Astrocyte (in vitro differentiated cells and primary cell): ENCODE data around the gene CDKAL1. TPM values are rescaled to one million over a fixed set of nuclear protein-coding genes. Genes with fewer than 3 reads are reported as not detected.

Experiments
- DNase-seq: peaks from one replicate; pipeline ENCODE4 v3.0.0-alpha.2; 2010; ENCODE audit warnings: low read depth
- FAIRE-seq: peaks from 2 replicates; lab custom pipeline; 2011; peaks lifted over from hg19 to GRCh38; lab: Jason Lieb, UNC
- H2AFZ ChIP-seq: 2 replicates; pipeline ENCODE4 v1.6.0; 2012; ENCODE audit warnings: low read depth, low read length, inconsistent platforms
- H3K27ac ChIP-seq: 2 replicates; pipeline ENCODE4 v1.5.1; 2011; ENCODE audit warnings: low read depth, low read length, inconsistent platforms
- H3K27me3 ChIP-seq: 2 replicates; pipeline ENCODE4 v1.6.0; 2011; ENCODE audit warnings: low read length, inconsistent platforms; ENCODE audit not compliant: insufficient read depth
- H3K36me3 ChIP-seq: 2 replicates; pipeline ENCODE4 v1.5.1; 2011; ENCODE audit warnings: low read length, inconsistent platforms; ENCODE audit not compliant: insufficient read depth
- H3K4me1 ChIP-seq: 2 replicates; pipeline ENCODE4 v1.5.1; 2011; ENCODE audit warnings: low read length, inconsistent platforms; ENCODE audit not compliant: insufficient read depth
- H3K4me2 ChIP-seq: 2 replicates; pipeline ENCODE4 v1.6.0; 2012; ENCODE audit warnings: low read length, inconsistent platforms
- H3K4me3 ChIP-seq: 2 replicates; pipeline ENCODE4 v1.5.1; 2011; ENCODE audit warnings: low read depth, mild to moderate bottlenecking, low read length, inconsistent platforms; ENCODE audit not compliant: insufficient read depth
- H3K79me2 ChIP-seq: 2 replicates; pipeline ENCODE4 v1.6.0; 2012; ENCODE audit warnings: mild to moderate bottlenecking, low read length, inconsistent platforms; ENCODE audit not compliant: insufficient read depth
- H3K9ac ChIP-seq: 2 replicates; pipeline ENCODE4 v1.6.0; 2012; ENCODE audit warnings: mild to moderate bottlenecking, low read length, inconsistent platforms
- H3K9me3 ChIP-seq: 2 replicates; pipeline ENCODE4 v1.5.1; 2012; ENCODE audit warnings: low read depth, mild to moderate bottlenecking, low read length, inconsistent platforms; ENCODE audit not compliant: insufficient read depth
- H4K20me1 ChIP-seq: 2 replicates; pipeline ENCODE4 v1.6.0; 2012; ENCODE audit warnings: low read length, inconsistent platforms; ENCODE audit not compliant: insufficient read depth
- H3K27ac Mint-ChIP-seq: one replicate; pipeline ENCODE4 v1.8.0; 2021; ENCODE audit warnings: mild to moderate bottlenecking, mixed read lengths; ENCODE audit not compliant: unreplicated experiment
- H3K27me3 Mint-ChIP-seq: one replicate; pipeline ENCODE4 v1.8.0; 2021; ENCODE audit warnings: low read depth, mixed read lengths; ENCODE audit not compliant: unreplicated experiment
- H3K36me3 Mint-ChIP-seq: one replicate; pipeline ENCODE4 v1.8.0; 2021; ENCODE audit warnings: low read depth, mixed read lengths; ENCODE audit not compliant: unreplicated experiment
- H3K4me1 Mint-ChIP-seq: one replicate; pipeline ENCODE4 v1.8.0; 2021; ENCODE audit warnings: low read depth, mixed read lengths; ENCODE audit not compliant: unreplicated experiment
- H3K4me3 Mint-ChIP-seq: one replicate; pipeline ENCODE4 v1.8.0; 2021; ENCODE audit warnings: mild to moderate bottlenecking, moderate library complexity, mixed read lengths; ENCODE audit not compliant: unreplicated experiment
- H3K9me3 Mint-ChIP-seq: one replicate; pipeline ENCODE4 v1.8.0; 2021; ENCODE audit warnings: mild to moderate bottlenecking, mixed read lengths; ENCODE audit not compliant: unreplicated experiment
- CTCF ChIP-seq: IDR thresholded peaks from 2 replicates; pipeline ENCODE4 v1.5.1; 2011; ENCODE audit warnings: low read depth, mild to moderate bottlenecking, inconsistent platforms, low read length, moderate library complexity; ENCODE audit not compliant: insufficient read depth
- EZH2 ChIP-seq: IDR thresholded peaks from 2 replicates; pipeline ENCODE4 v1.6.1; 2012; ENCODE audit warnings: mild to moderate bottlenecking, low read length, inconsistent platforms; ENCODE audit not compliant: insufficient read depth
- total RNA-seq: library from RNA; stranded (reverse); gene quantifications from 2 replicates; pipeline ENCODE4 v1.2.1, GENCODE V29; 2021

The CDKAL1 gene
- total RNA-seq, 1 donor from 2014 or later: 13.7 TPM

GRCh38 chr6:21071780-21072468, 537.7 kb downstream of the CDKAL1 start:
- H3K9me3 ChIP-seq: peaks cover 3% of the 10 kb centered on the region
- no peak for FAIRE-seq
- no peak overlapping the region for H3K9ac ChIP-seq
- no peaks in the 10 kb centered on the region for H4K20me1 ChIP-seq
- Mint-ChIP-seq H3K27ac (no peak overlapping the region), H3K4me3 (no peak overlapping the region), H3K4me1 (no peaks in the 10 kb centered on the region), H3K36me3 (peaks cover 1% of the 10 kb centered on the region), H3K27me3 (no peaks in the 10 kb centered on the region), H3K9me3 (peaks cover 3% of the 10 kb centered on the region)
- TF ChIP-seq EZH2 (no peak), CTCF (no peak)
- no peaks in the 10 kb centered on the region for H3K36me3 ChIP-seq
- no peaks in the 10 kb centered on the region for H3K27me3 ChIP-seq
- no peak for DNase-seq
- H3K27ac ChIP-seq: no peak overlapping the region
- H3K4me3 ChIP-seq: no peak overlapping the region
- H3K79me2 ChIP-seq: no peaks in the 10 kb centered on the region
- no peak overlapping the region for H3K4me2 ChIP-seq
- H2AFZ ChIP-seq: no peak overlapping the region
- H3K4me1 ChIP-seq: no peaks in the 10 kb centered on the region

- H3K27ac Mint-ChIP-seq: no peak overlapping the region
- DNase-seq: no peak
- peaks cover 3% of the 10 kb centered on the region for H3K9me3 Mint-ChIP-seq
- Histone ChIP-seq H2AFZ (no peak overlapping the region), H3K4me2 (no peak overlapping the region), H4K20me1 (no peaks in the 10 kb centered on the region), H3K9me3 (peaks cover 3% of the 10 kb centered on the region), H3K9ac (no peak overlapping the region), H3K27me3 (no peaks in the 10 kb centered on the region), H3K36me3 (no peaks in the 10 kb centered on the region), H3K4me1 (no peaks in the 10 kb centered on the region), H3K27ac (no peak overlapping the region), H3K79me2 (no peaks in the 10 kb centered on the region), H3K4me3 (no peak overlapping the region)
- TF ChIP-seq CTCF (no peak), EZH2 (no peak)
- no peaks in the 10 kb centered on the region for H3K4me1 Mint-ChIP-seq
- H3K4me3 Mint-ChIP-seq: no peak overlapping the region
- H3K36me3 Mint-ChIP-seq: peaks cover 1% of the 10 kb centered on the region
- H3K27me3 Mint-ChIP-seq: no peaks in the 10 kb centered on the region
- FAIRE-seq: no peak
These were observed 539.1 kb downstream of the CDKAL1 start for GRCh38 chr6:21073318-21073839.

GRCh38 chr6:21074484-21074883, 540.2 kb downstream of the CDKAL1 start:
- H3K4me3 ChIP-seq: no peak overlapping the region
- no peak for FAIRE-seq
- TF ChIP-seq CTCF (no peak), EZH2 (no peak)
- Mint-ChIP-seq H3K9me3 (peaks cover 3% of the 10 kb centered on the region), H3K27ac (no peak overlapping the region), H3K4me3 (no peak overlapping the region), H3K36me3 (peaks cover 1% of the 10 kb centered on the region), H3K4me1 (peaks cover 4% of the 10 kb centered on the region), H3K27me3 (no peaks in the 10 kb centered on the region)
- H3K27ac ChIP-seq: no peak overlapping the region
- H3K4me2 ChIP-seq: no peak overlapping the region
- no peak overlapping the region for H3K9ac ChIP-seq
- no peak for DNase-seq
- no peaks in the 10 kb centered on the region for H4K20me1 ChIP-seq
- no peaks in the 10 kb centered on the region for H3K4me1 ChIP-seq
- no peak overlapping the region for H2AFZ ChIP-seq
- no peaks in the 10 kb centered on the region for H3K79me2 ChIP-seq
- peaks cover 3% of the 10 kb centered on the region for H3K9me3 ChIP-seq
- no peaks in the 10 kb centered on the region for H3K36me3 ChIP-seq
- no peaks in the 10 kb centered on the region for H3K27me3 ChIP-seq
